GM12878 (cell line): ENCODE data around the gene FLAD1. TPM values are rescaled to one million over a fixed set of nuclear protein-coding genes. Genes with fewer than 3 reads are reported as not detected.

Source experiments
- ATAC-seq: fragments of 200-7000 bp; cut with Tn5 transposase; 3 replicates; pipeline ENCODE4 v1.9.1; 2020; ENCODE audit warnings: mild to moderate bottlenecking, moderate library complexity
- BruUV-seq: library from RNA; stranded (reverse); fragments of 400-500 nt; replicated peaks from 2 replicates; lab custom pipeline; 2021; lab: Mats Ljungman, UMichigan
- CTCF ChIA-PET: fragments of 300-600 bp; sonication (Branson Sonifier 250); formaldehyde crosslinking; extraction: SDS; loops from one replicate; lab custom pipeline; 2021; ENCODE audit warnings: inconsistent platforms; lab: Yijun Ruan, JAX
- POLR2A ChIA-PET: fragments of 350-600 bp; formaldehyde crosslinking; extraction: SDS; loops from one replicate; lab custom pipeline; 2021; ENCODE audit warnings: inconsistent platforms; lab: Charles Lee
- RAD21 ChIA-PET: fragments of 300-600 bp; sonication (Branson Sonifier 250); formaldehyde crosslinking; loops from one replicate; lab custom pipeline; 2023; ENCODE audit warnings: antibody characterized with exemption; ENCODE audit not compliant: unreplicated experiment; lab: Charles Lee
- SMC1A ChIA-PET: fragments of 300-600 bp; sonication (Branson Sonifier 250); formaldehyde crosslinking; loops from one replicate; lab custom pipeline; 2023; ENCODE audit not compliant: unreplicated experiment, uncharacterized antibody; lab: Charles Lee
- DNase-seq: peaks from one replicate; pipeline ENCODE4 v3.0.0-alpha.2; 2011; ENCODE audit warnings: low read depth, low spot score
- FAIRE-seq: peaks from 3 replicates; lab custom pipeline; 2011; peaks lifted over from hg19 to GRCh38; lab: Jason Lieb, UNC
- H2AFZ ChIP-seq: 2 replicates; pipeline ENCODE4 v1.6.0; 2011; ENCODE audit warnings: low read depth, low read length, control low read depth; ENCODE audit not compliant: control insufficient read depth
- H3K27ac ChIP-seq: 2 replicates; pipeline ENCODE4 v1.5.1; 2011; ENCODE audit warnings: control low read depth; ENCODE audit not compliant: control insufficient read depth, insufficient read depth
- H3K27me3 ChIP-seq, 2 experiments: replicated peaks in 1 of 2; 2 replicates each; pipeline versions ENCODE4 v1.6.0 to v1.6.1; 2011; ENCODE audit warnings: low read length in 1 of 2; ENCODE audit not compliant: control insufficient read depth in 2 of 2, insufficient read depth in 2 of 2
- H3K36me3 ChIP-seq, 2 experiments: 2 replicates each; pipeline ENCODE4 v1.5.1; 2011; ENCODE audit warnings: low read length in 1 of 2; ENCODE audit not compliant: control insufficient read depth in 2 of 2, insufficient read depth in 2 of 2
- H3K4me1 ChIP-seq: 2 replicates; pipeline ENCODE4 v1.6.1; 2011; ENCODE audit warnings: mild to moderate bottlenecking, low read length, moderate library complexity, mixed read lengths; ENCODE audit not compliant: control insufficient read depth, insufficient read depth
- H3K4me2 ChIP-seq: 2 replicates; pipeline ENCODE4 v1.6.0; 2011; ENCODE audit warnings: control low read depth; ENCODE audit not compliant: control insufficient read depth, insufficient read depth
- H3K4me3 ChIP-seq: fragments of 200-600 bp; sonication (generic); 2 replicates; pipeline ENCODE4 v1.5.1; 2016
- H3K79me2 ChIP-seq: 2 replicates; pipeline ENCODE4 v1.6.0; 2011; ENCODE audit warnings: low read length; ENCODE audit not compliant: control insufficient read depth, insufficient read depth
- H3K9ac ChIP-seq: 2 replicates; pipeline ENCODE4 v1.8.0; 2011; ENCODE audit warnings: low read length, control low read depth, mixed read lengths; ENCODE audit not compliant: control insufficient read depth, insufficient read depth
- H3K9me3 ChIP-seq: replicated peaks from 3 replicates; pipeline ENCODE4 v1.5.1; 2011; ENCODE audit warnings: mild to moderate bottlenecking, low read length; ENCODE audit not compliant: control insufficient read depth, insufficient read depth
- H4K20me1 ChIP-seq: 2 replicates; pipeline ENCODE4 v1.6.0; 2011; ENCODE audit not compliant: control insufficient read depth, insufficient read depth
- CBFB ChIP-seq: IDR thresholded peaks from 2 replicates; pipeline ENCODE4 v1.6.1; 2016; ENCODE audit warnings: antibody characterized with exemption, low read depth
- EP300 ChIP-seq, 2 experiments: fragments of 150-350 bp in 1 of 2; IDR thresholded peaks; 2 replicates each; pipeline ENCODE4 v1.6.1; 2011 to 2012; ENCODE audit warnings: low read depth in 2 of 2, low read length in 2 of 2, borderline replicate concordance in 1 of 2, improper control_type of control experiment in 1 of 2, inconsistent platforms in 1 of 2; ENCODE audit not compliant: control insufficient read depth in 1 of 2
- GATAD2B ChIP-seq: fragments of 450-650 bp; conservative IDR thresholded peaks from 2 replicates; pipeline ENCODE4 v1.6.1; 2017; ENCODE audit warnings: low read depth, mild to moderate bottlenecking, moderate library complexity
- IKZF1 ChIP-seq: fragments of 450-650 bp; conservative IDR thresholded peaks from 2 replicates; pipeline ENCODE4 v1.6.1; 2017; ENCODE audit warnings: antibody characterized with exemption, mild to moderate bottlenecking
- JUND ChIP-seq: IDR thresholded peaks from 2 replicates; pipeline ENCODE4 v1.6.1; 2012; ENCODE audit warnings: low read depth, mild to moderate bottlenecking, low read length, improper control_type of control experiment, moderate library complexity
- MEF2B ChIP-seq: fragments of 450-650 bp; IDR thresholded peaks from 2 replicates; pipeline ENCODE4 v1.6.1; 2018; ENCODE audit warnings: mild to moderate bottlenecking, moderate library complexity; ENCODE audit not compliant: partially characterized antibody, poor library complexity, severe bottlenecking
- NR2C2 ChIP-seq: IDR thresholded peaks from 2 replicates; pipeline ENCODE4 v1.6.1; 2011; ENCODE audit warnings: borderline replicate concordance, low read depth; ENCODE audit not compliant: control insufficient read depth, insufficient read length
- RB1 ChIP-seq: fragments of 450-650 bp; formaldehyde crosslinking; IDR thresholded peaks from 2 replicates; pipeline ENCODE4 v1.6.1; 2017; ENCODE audit warnings: mild to moderate bottlenecking, borderline replicate concordance
- RFX5 ChIP-seq: IDR thresholded peaks from 2 replicates; pipeline ENCODE4 v1.6.1; 2011; ENCODE audit warnings: low read depth, low read length, improper control_type of control experiment
- SIX5 ChIP-seq: IDR thresholded peaks from 2 replicates; pipeline ENCODE4 v1.6.1; 2011; ENCODE audit warnings: mild to moderate bottlenecking, low read depth, low read length, moderate library complexity; ENCODE audit not compliant: severe bottlenecking
- SMAD5 ChIP-seq: IDR thresholded peaks from 2 replicates; pipeline ENCODE4 v1.6.1; 2016; ENCODE audit warnings: antibody characterized with exemption, low read depth
- SMARCA5 ChIP-seq: fragments of 450-650 bp; IDR thresholded peaks from 2 replicates; pipeline ENCODE4 v1.6.1; 2017; ENCODE audit warnings: mild to moderate bottlenecking
- WGBS: methylation state at CpG from one replicate; pipeline ENCODE4 v1.1.6; 2016; ENCODE audit warnings: low lambda C conversion rate; ENCODE audit not compliant: insufficient replicate concordance, insufficient coverage; ENCODE audit errors: missing lambda C conversion rate; 5-methylcytosine and 5-hydroxymethylcytosine counted together
- in situ Hi-C: fragments of 300-500 bp; cut with MboI; formaldehyde crosslinking; loops from 9 replicates; pipeline ENCODE4 v1.14.3; 2018; ENCODE audit warnings: mixed read lengths
- intact Hi-C: fragments of 100-400 bp; cut with micrococcal nuclease; formaldehyde crosslinking; loops from one replicate; pipeline ENCODE4 v1.14.2; 2022; ENCODE audit not compliant: unreplicated experiment
- polyA plus RNA-seq, 11 experiments: library from polyadenylated mRNA; depleted of rRNA in 4 of 11; unstranded in 6 of 11; stranded (reverse) in 5 of 11; fragments of >200 nt; fragmentation: Nextera tagmentation in 4 of 11; fragmentation: Illumina TruSeq in 1 of 11; extraction: Ambion mirVana in 4 of 11; extraction: Trizol in 1 of 11; gene quantifications; 1 replicate in 1 of 11; 2 replicates in 10 of 11; pipeline versions ENCODE4 v1.2.1 to v1.2.3, GENCODE V29; 2011 to 2016; ENCODE audit warnings: inconsistent platforms in 2 of 11, missing spikeins in 2 of 11, low read depth in 1 of 11
- total RNA-seq, 4 experiments: library from RNA; depleted of rRNA in 3 of 4; stranded (reverse); fragments of >200 nt in 3 of 4; fragmentation: Illumina TruSeq in 1 of 4; extraction: Trizol in 1 of 4; gene quantifications; 2 replicates each; pipeline versions ENCODE4 v1.2.1 to v1.2.3, GENCODE V29; 2013 to 2021
- TF ChIP-seq, protein P1 (sequence below): fragments of 450-650 bp; IDR thresholded peaks from 2 replicates; pipeline ENCODE4 v1.6.1; 2016; ENCODE audit warnings: mild to moderate bottlenecking
- TF ChIP-seq, protein P2 (sequence below): fragments of 450-650 bp; formaldehyde crosslinking; IDR thresholded peaks from 2 replicates; pipeline ENCODE4 v1.5.0; 2022; ENCODE audit warnings: mild to moderate bottlenecking, missing genetic modification characterization
- TF ChIP-seq, protein P3 (sequence below): fragments of 150-350 bp; IDR thresholded peaks from 2 replicates; pipeline ENCODE4 v1.6.1; 2014; ENCODE audit warnings: mild to moderate bottlenecking, low read depth, low read length

Gene FLAD1
- total and polyA plus RNA-seq, 10 of the 15 experiments (the other 5 are each of a cell fraction or from before 2014, with no cell fraction given): 22.9 to 93.4 (median 56.6) TPM

DNA sequence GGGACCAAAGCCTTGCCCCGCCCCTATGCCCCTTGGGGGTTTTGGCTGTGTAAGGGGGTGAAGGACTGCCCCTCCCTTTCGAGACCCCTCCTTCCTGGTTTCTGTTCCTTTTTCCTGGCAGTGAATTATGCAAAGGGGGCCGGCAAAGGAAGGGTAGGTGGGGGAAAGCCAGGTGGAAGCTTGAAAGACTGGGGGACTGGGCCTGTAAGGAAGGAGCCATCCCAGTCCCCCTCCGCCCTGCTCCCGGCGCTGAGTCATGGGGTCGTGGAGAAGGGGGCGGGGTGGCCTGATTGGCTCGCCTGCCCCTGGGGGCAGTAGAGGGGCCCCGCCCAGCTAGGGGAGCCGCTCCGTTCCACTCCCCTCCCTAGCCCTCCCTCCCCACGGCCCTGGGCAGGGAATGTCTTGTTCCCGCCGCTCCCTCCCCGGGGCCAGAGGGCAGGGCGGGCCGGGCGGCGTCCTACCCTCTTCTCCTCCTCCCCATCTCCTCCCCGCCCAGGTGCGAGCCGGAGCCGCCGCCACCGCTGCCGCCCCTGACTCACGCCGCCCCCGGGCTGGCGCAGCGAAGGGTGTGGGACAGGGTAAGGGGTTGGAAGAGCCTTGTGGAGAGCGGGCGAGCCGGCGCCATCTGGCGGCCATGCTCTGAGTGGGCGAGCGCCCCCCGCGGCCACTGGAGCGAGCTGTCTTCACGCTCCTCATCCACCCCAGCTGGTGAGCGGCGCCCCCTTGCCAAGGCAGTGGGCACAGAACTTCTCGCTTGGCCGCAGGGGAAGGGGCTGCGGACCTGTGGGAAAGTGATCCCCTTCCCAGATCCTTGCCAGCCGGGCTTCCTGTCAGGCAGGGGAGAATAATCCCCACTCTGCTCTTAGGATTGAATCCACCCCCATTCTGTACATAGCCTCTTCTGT is 34.1 kb downstream of the FLAD1 start:
- in situ Hi-C loops: no loop called here
- H3K9me3 ChIP-seq: no peaks in the 10 kb centered on the region
- H3K9ac ChIP-seq: peak overlapping the region; percentile 59
- FAIRE-seq (peak; percentile 86), DNase-seq (peak; percentile 47), ATAC-seq (peak; percentile 98)
- POLR2A ChIA-PET: interaction anchor here (0.5 to 2.8 kb wide), 19 partner anchors 9 to 178 kb away, joined by 3 to 11 read pairs (median 4); partner anchors contain the start of genes ADAM15, FLAD1, PMVK and SHC1
- peak overlapping the region; percentile 61 for H2AFZ ChIP-seq
- SMC1A ChIA-PET: interaction anchor here (0.6 to 2.8 kb wide), 17 partner anchors 10 to 619 kb away, joined by 3 to 14 read pairs (median 4); partner anchors contain the start of genes FLAD1, LENEP, PBXIP1 and PYGO2
- peak overlapping the region; percentile 65 for H3K4me3 ChIP-seq
- H3K27ac ChIP-seq: peak overlapping the region; percentile 75
- intact Hi-C loops: loop anchor here (1.0 to 2.0 kb wide), 3 partner anchors 14 to 44 kb away; partner anchors contain the start of gene ZBTB7B
- peaks cover 0 to 15% of the 10 kb centered on the region in 2 experiments; a peak in 3 of 4 replicates for H3K36me3 ChIP-seq
- RAD21 ChIA-PET: interaction anchor here (0.5 to 3.1 kb wide), 21 partner anchors 9 to 652 kb away, joined by 3 to 14 read pairs (median 4); partner anchors contain the start of genes ADAM15, PBXIP1, SHC1 and ZBTB7B
- WGBS: 1% methylated on average over 34 of the region's 49 CpGs
- peaks cover 23% of the 10 kb centered on the region for H3K4me1 ChIP-seq
- H3K27me3 ChIP-seq: no peaks in the 10 kb centered on the region
- peak overlapping the region; percentile 90 for H3K4me2 ChIP-seq
- no peaks in the 10 kb centered on the region; the same call in 1 of the 2 replicates for H3K79me2 ChIP-seq
- no TSS peak for BruUV-seq
- CTCF ChIA-PET: interaction anchor here (0.5 to 4.2 kb wide), 38 partner anchors 8 to 856 kb away, joined by 3 to 42 read pairs (median 4); partner anchors contain the start of genes ADAM15, FLAD1, KRTCAP2 and PBXIP1
- no peaks in the 10 kb centered on the region for H4K20me1 ChIP-seq
- no peak for TF ChIP-seq NR2C2
- TF ChIP-seq, protein P1, sequence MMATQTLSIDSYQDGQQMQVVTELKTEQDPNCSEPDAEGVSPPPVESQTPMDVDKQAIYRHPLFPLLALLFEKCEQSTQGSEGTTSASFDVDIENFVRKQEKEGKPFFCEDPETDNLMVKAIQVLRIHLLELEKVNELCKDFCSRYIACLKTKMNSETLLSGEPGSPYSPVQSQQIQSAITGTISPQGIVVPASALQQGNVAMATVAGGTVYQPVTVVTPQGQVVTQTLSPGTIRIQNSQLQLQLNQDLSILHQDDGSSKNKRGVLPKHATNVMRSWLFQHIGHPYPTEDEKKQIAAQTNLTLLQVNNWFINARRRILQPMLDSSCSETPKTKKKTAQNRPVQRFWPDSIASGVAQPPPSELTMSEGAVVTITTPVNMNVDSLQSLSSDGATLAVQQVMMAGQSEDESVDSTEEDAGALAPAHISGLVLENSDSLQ: peak; percentile 33; the same call in 1 of the 2 replicates
- peak; percentile 100 for TF ChIP-seq SMARCA5
- peak; percentile 93 for TF ChIP-seq GATAD2B
- TF ChIP-seq RFX5: no peak
- TF ChIP-seq, protein P2, sequence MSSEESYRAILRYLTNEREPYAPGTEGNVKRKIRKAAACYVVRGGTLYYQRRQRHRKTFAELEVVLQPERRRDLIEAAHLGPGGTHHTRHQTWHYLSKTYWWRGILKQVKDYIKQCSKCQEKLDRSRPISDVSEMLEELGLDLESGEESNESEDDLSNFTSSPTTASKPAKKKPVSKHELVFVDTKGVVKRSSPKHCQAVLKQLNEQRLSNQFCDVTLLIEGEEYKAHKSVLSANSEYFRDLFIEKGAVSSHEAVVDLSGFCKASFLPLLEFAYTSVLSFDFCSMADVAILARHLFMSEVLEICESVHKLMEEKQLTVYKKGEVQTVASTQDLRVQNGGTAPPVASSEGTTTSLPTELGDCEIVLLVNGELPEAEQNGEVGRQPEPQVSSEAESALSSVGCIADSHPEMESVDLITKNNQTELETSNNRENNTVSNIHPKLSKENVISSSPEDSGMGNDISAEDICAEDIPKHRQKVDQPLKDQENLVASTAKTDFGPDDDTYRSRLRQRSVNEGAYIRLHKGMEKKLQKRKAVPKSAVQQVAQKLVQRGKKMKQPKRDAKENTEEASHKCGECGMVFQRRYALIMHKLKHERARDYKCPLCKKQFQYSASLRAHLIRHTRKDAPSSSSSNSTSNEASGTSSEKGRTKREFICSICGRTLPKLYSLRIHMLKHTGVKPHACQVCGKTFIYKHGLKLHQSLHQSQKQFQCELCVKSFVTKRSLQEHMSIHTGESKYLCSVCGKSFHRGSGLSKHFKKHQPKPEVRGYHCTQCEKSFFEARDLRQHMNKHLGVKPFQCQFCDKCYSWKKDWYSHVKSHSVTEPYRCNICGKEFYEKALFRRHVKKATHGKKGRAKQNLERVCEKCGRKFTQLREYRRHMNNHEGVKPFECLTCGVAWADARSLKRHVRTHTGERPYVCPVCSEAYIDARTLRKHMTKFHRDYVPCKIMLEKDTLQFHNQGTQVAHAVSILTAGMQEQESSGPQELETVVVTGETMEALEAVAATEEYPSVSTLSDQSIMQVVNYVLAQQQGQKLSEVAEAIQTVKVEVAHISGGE (CRISPR knock-in tag): no peak
- no peak for TF ChIP-seq CBFB
- peak; percentile 79; the same call in 1 of the 2 replicates for TF ChIP-seq RB1
- TF ChIP-seq SIX5: no peak
- no peak for TF ChIP-seq JUND
- TF ChIP-seq SMAD5: no peak
- TF ChIP-seq, protein P3, sequence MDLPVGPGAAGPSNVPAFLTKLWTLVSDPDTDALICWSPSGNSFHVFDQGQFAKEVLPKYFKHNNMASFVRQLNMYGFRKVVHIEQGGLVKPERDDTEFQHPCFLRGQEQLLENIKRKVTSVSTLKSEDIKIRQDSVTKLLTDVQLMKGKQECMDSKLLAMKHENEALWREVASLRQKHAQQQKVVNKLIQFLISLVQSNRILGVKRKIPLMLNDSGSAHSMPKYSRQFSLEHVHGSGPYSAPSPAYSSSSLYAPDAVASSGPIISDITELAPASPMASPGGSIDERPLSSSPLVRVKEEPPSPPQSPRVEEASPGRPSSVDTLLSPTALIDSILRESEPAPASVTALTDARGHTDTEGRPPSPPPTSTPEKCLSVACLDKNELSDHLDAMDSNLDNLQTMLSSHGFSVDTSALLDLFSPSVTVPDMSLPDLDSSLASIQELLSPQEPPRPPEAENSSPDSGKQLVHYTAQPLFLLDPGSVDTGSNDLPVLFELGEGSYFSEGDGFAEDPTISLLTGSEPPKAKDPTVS: no peak
- peak; percentile 63 for TF ChIP-seq MEF2B
- peak; percentile 92 for TF ChIP-seq IKZF1
- 0 out of 4 replicates have a peak, but pooled peaks of 1 of the 2 experiments have one; percentile 26 for TF ChIP-seq EP300 (IDR thresholded peaks at IDR 0.05; ENCODE audit: borderline replicate concordance in 1 of 2, control insufficient read depth in 1 of 2, low read depth in 2 of 2, low read length in 2 of 2)
